ENCODE results near the gene DUSP22.

DUSP22 gene

GRCh38 chr6:340991-341827, 48.9 kb downstream of the DUSP22 start:
- in situ Hi-C loops (cut with HindIII; ENCODE audit: low sequenced_read_pairs), result no loop called here
- no peak overlapping the region for H3K4me3 ChIP-seq (ENCODE audit: low read depth, low read length)
- no peak for TF ChIP-seq CTCF (IDR thresholded peaks at IDR 0.05; ENCODE audit: low read depth, low read length, missing control alignments)
- peak; percentile 59 for DNase-seq (ENCODE audit: low read depth)

GRCh38 chr6:341914-342831, 49.9 kb downstream of the DUSP22 start:
- no peak for DNase-seq (ENCODE audit: low read depth)
- H3K4me3 ChIP-seq (ENCODE audit: low read depth, low read length), result no peak overlapping the region
- no peak for TF ChIP-seq CTCF (IDR thresholded peaks at IDR 0.05; ENCODE audit: low read depth, low read length, missing control alignments)
- in situ Hi-C loops (cut with HindIII; ENCODE audit: low sequenced_read_pairs), result no loop called here

- no peak overlapping the region for H3K4me3 ChIP-seq (ENCODE audit: low read depth, low read length)
- no peak for TF ChIP-seq CTCF (IDR thresholded peaks at IDR 0.05; ENCODE audit: low read depth, low read length, missing control alignments)
- in situ Hi-C loops (cut with HindIII; ENCODE audit: low sequenced_read_pairs), result no loop called here
- DNase-seq (ENCODE audit: low read depth), result no peak
Measured at GRCh38 chr6:342832-343179, 50.5 kb downstream of the DUSP22 start.

GRCh38 chr6:343226-343935, 51.1 kb downstream of the DUSP22 start:
- in situ Hi-C loops (cut with HindIII; ENCODE audit: low sequenced_read_pairs), result no loop called here
- TF ChIP-seq CTCF (IDR thresholded peaks at IDR 0.05; ENCODE audit: low read depth, low read length, missing control alignments), result no peak
- DNase-seq (ENCODE audit: low read depth), result no peak
- no peak overlapping the region for H3K4me3 ChIP-seq (ENCODE audit: low read depth, low read length)

- peak; percentile 31 for DNase-seq (ENCODE audit: low read depth)
- in situ Hi-C loops (cut with HindIII; ENCODE audit: low sequenced_read_pairs), result no loop called here
- no peak overlapping the region for H3K4me3 ChIP-seq (ENCODE audit: low read depth, low read length)
- TF ChIP-seq CTCF (IDR thresholded peaks at IDR 0.05; ENCODE audit: low read depth, low read length, missing control alignments), result no peak
Measured at GRCh38 chr6:343960-344815, 51.9 kb downstream of the DUSP22 start.
